Transverse colon (tissue), 4 donors: ENCODE data around the gene STAC3. TPM values are rescaled to one million over a fixed set of nuclear protein-coding genes. Genes with fewer than 3 reads are reported as not detected.

Experiments used
- DNase-seq: peaks from one replicate; pipeline ENCODE4 v3.0.0-alpha.2; 2019
- H3K27ac ChIP-seq, 4 donors: fragments of 200-600 bp; sonication (generic); 2 replicates each; pipeline ENCODE4 v1.5.1; 2016 to 2018; ENCODE audit warnings: inconsistent platforms in 4 of 4
- H3K27me3 ChIP-seq: fragments of 200-600 bp; sonication (generic); 2 replicates; pipeline ENCODE4 v1.5.1; 2017; ENCODE audit warnings: inconsistent platforms
- H3K36me3 ChIP-seq, 4 donors: fragments of 200-600 bp; sonication (generic); 2 replicates each; pipeline ENCODE4 v1.5.1; 2017 to 2019; ENCODE audit warnings: inconsistent platforms in 4 of 4
- H3K4me1 ChIP-seq, 4 donors: fragments of 200-600 bp; sonication (generic); 2 replicates each; pipeline ENCODE4 v1.5.1; 2017 to 2020; ENCODE audit warnings: inconsistent platforms in 4 of 4
- H3K4me3 ChIP-seq, 4 donors: fragments of 200-600 bp; sonication (generic); 1 replicate in 1 of 4; 2 replicates in 3 of 4; pipeline versions ENCODE4 v1.5.1 to v1.6.1; 2017 to 2019; ENCODE audit warnings: inconsistent platforms in 4 of 4
- H3K9me3 ChIP-seq, 2 donors: fragments of 200-600 bp; sonication (generic); 2 replicates each; pipeline ENCODE4 v1.5.1; 2017 to 2019; ENCODE audit warnings: inconsistent platforms in 2 of 2
- CTCF ChIP-seq, 5 experiments: fragments of 200-600 bp in 3 of 5; fragments of 450-650 bp in 2 of 5; sonication (generic) in 3 of 5; IDR thresholded peaks; 1 replicate in 2 of 5; 2 replicates in 3 of 5; pipeline ENCODE4 v1.5.1; 2016 to 2017; ENCODE audit warnings: antibody characterized with exemption in 5 of 5, inconsistent platforms in 3 of 5, mild to moderate bottlenecking in 2 of 5, moderate library complexity in 1 of 5
- EP300 ChIP-seq: sonication (generic); formaldehyde crosslinking; IDR thresholded peaks from one replicate; pipeline ENCODE4 v1.6.1; 2017; ENCODE audit warnings: antibody characterized with exemption, low read depth
- POLR2A ChIP-seq: fragments of 450-650 bp; IDR thresholded peaks from one replicate; pipeline ENCODE4 v1.6.1; 2016; ENCODE audit warnings: antibody characterized with exemption, mild to moderate bottlenecking, moderate library complexity
- POLR2AphosphoS5 ChIP-seq, 3 donors: sonication (generic); formaldehyde crosslinking; IDR thresholded peaks; one replicate each; pipeline ENCODE4 v1.6.1; 2016; ENCODE audit warnings: antibody characterized with exemption in 3 of 3
- WGBS, 2 donors: methylation state at CpG; one replicate each; pipeline ENCODE4 v1.1.5; 2018; ENCODE audit warnings: low coverage in 1 of 2; 5-methylcytosine and 5-hydroxymethylcytosine counted together
- in situ Hi-C, 4 donors: fragments of 200-750 bp; cut with MboI; loops; one replicate each; pipeline versions ENCODE4 v1.15.0 to v1.15.1; 2017; ENCODE audit warnings: low sequenced_read_pairs in 3 of 4, low pct_ligation_motif_present in 1 of 4, low pct_unique_long_range_greater_than_20kb in 1 of 4
- intact Hi-C: fragments of 100-400 bp; cut with DNase I; formaldehyde crosslinking; loops from one replicate; pipeline ENCODE4 v1.15.1; 2023; ENCODE audit warnings: low total_unique reads
- total RNA-seq, 4 donors: library from RNA; depleted of rRNA; stranded (reverse); fragments of >200 nt; gene quantifications; one replicate each; pipeline ENCODE4 v1.1.0, GENCODE V29; 2016

STAC3 gene
- total RNA-seq, 4 donors from 2014 or later, result 1.8 to 3.3 (median 1.9) TPM

GRCh38 chr12:57229046-57229633 lies 21.8 kb downstream of the STAC3 start:
- H3K4me3 ChIP-seq, result peak overlapping the region in 3 of 4 donors; percentile 51 to 75 (median 58)
- TF ChIP-seq POLR2A, result no peak
- no peak for TF ChIP-seq EP300
- TF ChIP-seq CTCF (IDR thresholded peaks at IDR 0.05), result peak; percentile 10 to 55 (median 30)
- TF ChIP-seq POLR2AphosphoS5 (IDR thresholded peaks at IDR 0.05), result no peak
- peaks cover 0 to 16% (median 0%) of the 10 kb centered on the region in 4 donors for H3K36me3 ChIP-seq
- DNase-seq, result no peak
- intact Hi-C loops (no loop called here), in situ Hi-C loops (no loop called here)
- H3K9me3 ChIP-seq, result no peaks in the 10 kb centered on the region
- 12% methylated on average over 9 of the region's 9 CpGs; no CpG with 5 or more reads in 1 of the 2 donors for WGBS, 2 donors
- H3K4me1 ChIP-seq, result peaks cover 19 to 48% (median 31%) of the 10 kb centered on the region in 4 donors
- H3K27ac ChIP-seq, result peak overlapping the region in 3 of 4 donors; percentile 74 to 84 (median 76)
- peaks cover 32% of the 10 kb centered on the region for H3K27me3 ChIP-seq

GRCh38 chr12:57227315-57228115 lies 23.5 kb downstream of the STAC3 start:
- H3K27me3 ChIP-seq, result peaks cover 48% of the 10 kb centered on the region
- no peak overlapping the region for H3K4me3 ChIP-seq
- H3K4me1 ChIP-seq, result peaks cover 19 to 48% (median 31%) of the 10 kb centered on the region in 4 donors
- H3K9me3 ChIP-seq, result no peaks in the 10 kb centered on the region
- peaks cover 0 to under 1% (median 0%) of the 10 kb centered on the region in 4 donors for H3K36me3 ChIP-seq
- no peak for DNase-seq
- intact Hi-C loops, result no loop called here
- in situ Hi-C loops, result no loop called here
- WGBS, 2 donors, result 44 to 47% methylated on average over 3 to 7 of the region's 8 CpGs
- TF ChIP-seq EP300, result no peak
- TF ChIP-seq CTCF (IDR thresholded peaks at IDR 0.05), result no peak
- TF ChIP-seq POLR2A, result no peak
- TF ChIP-seq POLR2AphosphoS5 (IDR thresholded peaks at IDR 0.05), result no peak
- H3K27ac ChIP-seq, result no peak overlapping the region

GRCh38 chr12:57226588-57227314 lies 24.2 kb downstream of the STAC3 start:
- peaks cover 19 to 48% (median 31%) of the 10 kb centered on the region in 4 donors for H3K4me1 ChIP-seq
- DNase-seq, result no peak
- in situ Hi-C loops, result no loop called here

More at GRCh38 chr12:57226588-57227314, 24.2 kb downstream of the STAC3 start:
- intact Hi-C loops, result no loop called here
- H3K27me3 ChIP-seq, result peaks cover 56% of the 10 kb centered on the region
- TF ChIP-seq POLR2A (no peak), CTCF (IDR thresholded peaks at IDR 0.05) (no peak), EP300 (no peak), POLR2AphosphoS5 (IDR thresholded peaks at IDR 0.05) (no peak)
- no peaks in the 10 kb centered on the region for H3K36me3 ChIP-seq
- 20 to 21% methylated on average over 12 to 33 of the region's 35 CpGs for WGBS, 2 donors
- no peak overlapping the region for H3K27ac ChIP-seq
- no peak overlapping the region for H3K4me3 ChIP-seq
- no peaks in the 10 kb centered on the region for H3K9me3 ChIP-seq
